ENCODE results near the gene SOX18. TPM values are rescaled to one million over a fixed set of nuclear protein-coding genes. Genes with fewer than 3 reads are reported as not detected.
A peak's percentile ranks its signal among the peaks of the same experiment; 100 is the strongest.

Gene SOX18
- total and polyA plus RNA-seq, 2 of the 13 experiments (the other 11 are each of a cell fraction or from before 2014, with no cell fraction given) = 1.6 to 1.9 TPM

- TF ChIP-seq ZNF318 (CRISPR knock-in tag; IDR thresholded peaks at IDR 0.05) = 0 out of 2 replicates have a peak, but pooled peaks have one; percentile 15
- 0 out of 2 replicates have a peak, but pooled peaks have one; percentile 10 for TF ChIP-seq ZNF383 (CRISPR knock-in tag; IDR thresholded peaks at IDR 0.05; ENCODE audit: borderline replicate concordance)
- TF ChIP-seq ZNF619 (CRISPR knock-in tag; IDR thresholded peaks at IDR 0.05) = no peak
- TF ChIP-seq KDM3A (CRISPR knock-in tag; IDR thresholded peaks at IDR 0.05; ENCODE audit: low read depth) = peak; percentile 12; the same call in 1 of the 2 replicates
- TF ChIP-seq ZBTB49 (CRISPR knock-in tag; IDR thresholded peaks at IDR 0.05; ENCODE audit: borderline replicate concordance) = no peak
- TF ChIP-seq ZNF589 (CRISPR knock-in tag; conservative IDR thresholded peaks at IDR 0.05) = no peak
- no peak for TF ChIP-seq CBX2 (IDR thresholded peaks at IDR 0.05; ENCODE audit: low read depth, low read length)
- TF ChIP-seq CBX2 (CRISPR knock-in tag; IDR thresholded peaks at IDR 0.05; ENCODE audit: low read depth) = no peak
- TF ChIP-seq AKAP8 (CRISPR knock-in tag; IDR thresholded peaks at IDR 0.05) = no peak
- no peak for TF ChIP-seq SMAD3 (CRISPR knock-in tag; IDR thresholded peaks at IDR 0.05)
- no peak for TF ChIP-seq ZNF292 (CRISPR knock-in tag; IDR thresholded peaks at IDR 0.05; ENCODE audit: borderline replicate concordance, low read depth)
- no peak for TF ChIP-seq MYNN (CRISPR knock-in tag; IDR thresholded peaks at IDR 0.05; ENCODE audit: low read depth)
- no peak; the same call in 1 of the 2 replicates for TF ChIP-seq ZFP36L1 (CRISPR knock-in tag; IDR thresholded peaks at IDR 0.05)
- TF ChIP-seq TFDP2 (CRISPR knock-in tag; IDR thresholded peaks at IDR 0.05) = no peak
- no peak for TF ChIP-seq MAFG (CRISPR knock-in tag; IDR thresholded peaks at IDR 0.05)
- TF ChIP-seq CBX5 (CRISPR knock-in tag; IDR thresholded peaks at IDR 0.05; ENCODE audit: borderline replicate concordance) = no peak
- no peak for TF ChIP-seq YEATS4 (CRISPR knock-in tag; IDR thresholded peaks at IDR 0.05; ENCODE audit: borderline replicate concordance)
- TF ChIP-seq ONECUT2 (CRISPR knock-in tag; IDR thresholded peaks at IDR 0.05) = no peak
- no peak for TF ChIP-seq ZNF160 (CRISPR knock-in tag; IDR thresholded peaks at IDR 0.05)
- TF ChIP-seq RELA (CRISPR knock-in tag; IDR thresholded peaks at IDR 0.05) = no peak
- TF ChIP-seq ZMYM3 (CRISPR knock-in tag; IDR thresholded peaks at IDR 0.05) = no peak
Measured at GRCh38 chr20:64037199-64037497, 12.3 kb downstream of the SOX18 start (continued).

Measured in HepG2 (cell line).